Upper lobe of left lung (tissue), 6 donors: Measurements from ENCODE around the gene LLGL1. TPM values are rescaled to one million over a fixed set of nuclear protein-coding genes. Genes with fewer than 3 reads are reported as not detected.

Source experiments
- ATAC-seq, 2 donors: fragments of 200-7000 bp; cut with Tn5 transposase; one replicate each; pipeline ENCODE4 v1.9.1; 2022; ENCODE audit warnings: mild to moderate bottlenecking in 2 of 2, moderate library complexity in 2 of 2; ENCODE audit not compliant: low FRiP score in 2 of 2
- DNase-seq, 2 donors: peaks; one replicate each; pipeline ENCODE4 v3.0.0-alpha.2; 2019 to 2020
- H3K27ac ChIP-seq, 4 donors: fragments of 200-600 bp; sonication (generic); one replicate each; pipeline ENCODE4 v1.5.1; 2016 to 2019
- H3K27me3 ChIP-seq, 4 donors: fragments of 200-600 bp; sonication (generic); one replicate each; pipeline ENCODE4 v1.5.1; 2017 to 2019
- H3K36me3 ChIP-seq, 4 donors: fragments of 200-600 bp; sonication (generic); one replicate each; pipeline ENCODE4 v1.5.1; 2016 to 2019
- H3K4me1 ChIP-seq, 4 donors: fragments of 200-600 bp; sonication (generic); one replicate each; pipeline ENCODE4 v1.5.1; 2018 to 2019
- H3K4me3 ChIP-seq, 4 donors: fragments of 200-600 bp; sonication (generic); one replicate each; pipeline ENCODE4 v1.5.1; 2017 to 2019; ENCODE audit warnings: mild to moderate bottlenecking in 2 of 4, moderate library complexity in 1 of 4
- H3K9me3 ChIP-seq, 4 donors: fragments of 200-600 bp; sonication (generic); one replicate each; pipeline ENCODE4 v1.5.1; 2018 to 2019
- EP300 ChIP-seq, 4 donors: sonication (generic); formaldehyde crosslinking; IDR thresholded peaks; one replicate each; pipeline ENCODE4 v1.5.1; 2017; ENCODE audit warnings: antibody characterized with exemption in 4 of 4, control low read depth in 2 of 4
- POLR2A ChIP-seq, 4 donors: fragments of 450-650 bp; IDR thresholded peaks; one replicate each; pipeline ENCODE4 v1.5.1; 2016 to 2017; ENCODE audit warnings: antibody characterized with exemption in 4 of 4, mild to moderate bottlenecking in 2 of 4
- POLR2AphosphoS5 ChIP-seq, 2 donors: sonication (generic); formaldehyde crosslinking; IDR thresholded peaks; one replicate each; pipeline ENCODE4 v1.5.1; 2017; ENCODE audit warnings: antibody characterized with exemption in 2 of 2
- whole genome bisulfite sequencing, 2 donors: methylation state at CpG; one replicate each; pipeline ENCODE4 v1.1.5; 2017 to 2018; 5-methylcytosine and 5-hydroxymethylcytosine counted together
- total RNA-seq, 6 donors: library from RNA; depleted of rRNA in 4 of 6; stranded (reverse); fragments of >200 nt in 4 of 6; gene quantifications; one replicate each; pipeline versions ENCODE4 v1.1.0 to v1.2.1, GENCODE V29; 2016 to 2021
- TF ChIP-seq, protein P1 (sequence below), 6 experiments: fragments of 450-650 bp in 4 of 6; fragments of 200-600 bp in 2 of 6; sonication (generic) in 2 of 6; IDR thresholded peaks; one replicate each; pipeline ENCODE4 v1.5.1; 2016 to 2019; ENCODE audit warnings: antibody characterized with exemption in 6 of 6
- donor health status: DM: no; HTN: no; CAD: no; lungs with moderate emphysema.
- donor health status: DM: no; HTN: yes; CAD: no; lungs with severe emphysema.

The LLGL1 gene
- total RNA-seq, 6 donors from 2014 or later, result 9.8 to 16.4 (median 13.8) TPM

- DNase-seq, result no peak
- Histone ChIP-seq H3K36me3 (no peaks in the 10 kb centered on the region), H3K27me3 (no peaks in the 10 kb centered on the region), H3K9me3 (no peaks in the 10 kb centered on the region), H3K4me1 (peaks cover 0 to 10% (median 7%) of the 10 kb centered on the region in 4 donors), H3K4me3 (no peak overlapping the region), H3K27ac (no peak overlapping the region)
- ATAC-seq, result peak in 1 of 2 donors; percentile 47
- TF ChIP-seq, protein P1, sequence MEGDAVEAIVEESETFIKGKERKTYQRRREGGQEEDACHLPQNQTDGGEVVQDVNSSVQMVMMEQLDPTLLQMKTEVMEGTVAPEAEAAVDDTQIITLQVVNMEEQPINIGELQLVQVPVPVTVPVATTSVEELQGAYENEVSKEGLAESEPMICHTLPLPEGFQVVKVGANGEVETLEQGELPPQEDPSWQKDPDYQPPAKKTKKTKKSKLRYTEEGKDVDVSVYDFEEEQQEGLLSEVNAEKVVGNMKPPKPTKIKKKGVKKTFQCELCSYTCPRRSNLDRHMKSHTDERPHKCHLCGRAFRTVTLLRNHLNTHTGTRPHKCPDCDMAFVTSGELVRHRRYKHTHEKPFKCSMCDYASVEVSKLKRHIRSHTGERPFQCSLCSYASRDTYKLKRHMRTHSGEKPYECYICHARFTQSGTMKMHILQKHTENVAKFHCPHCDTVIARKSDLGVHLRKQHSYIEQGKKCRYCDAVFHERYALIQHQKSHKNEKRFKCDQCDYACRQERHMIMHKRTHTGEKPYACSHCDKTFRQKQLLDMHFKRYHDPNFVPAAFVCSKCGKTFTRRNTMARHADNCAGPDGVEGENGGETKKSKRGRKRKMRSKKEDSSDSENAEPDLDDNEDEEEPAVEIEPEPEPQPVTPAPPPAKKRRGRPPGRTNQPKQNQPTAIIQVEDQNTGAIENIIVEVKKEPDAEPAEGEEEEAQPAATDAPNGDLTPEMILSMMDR (IDR thresholded peaks at IDR 0.05), result no peak
- TF ChIP-seq POLR2A (IDR thresholded peaks at IDR 0.05), result no peak
- TF ChIP-seq EP300 (IDR thresholded peaks at IDR 0.05), result no peak
- no peak for TF ChIP-seq POLR2AphosphoS5 (IDR thresholded peaks at IDR 0.05)
- 27 to 33% methylated on average over 4 of the region's 4 CpGs for WGBS, 2 donors
Observed at GRCh38 chr17:18218756-18219415, 6.5 kb upstream of the LLGL1 start.

GRCh38 chr17:18224053-18224386, 1.4 kb upstream of the LLGL1 start:
- TF ChIP-seq POLR2AphosphoS5 (IDR thresholded peaks at IDR 0.05) (no peak), POLR2A (IDR thresholded peaks at IDR 0.05) (no peak), EP300 (IDR thresholded peaks at IDR 0.05) (no peak)
- TF ChIP-seq, protein P1 (IDR thresholded peaks at IDR 0.05), result no peak
- peaks cover 16 to 25% (median 19%) of the 10 kb centered on the region in 4 donors for H3K4me1 ChIP-seq
- WGBS, 2 donors, result 78 to 95% methylated on average over 1 to 3 of the region's 4 CpGs
- DNase-seq (no peak), ATAC-seq (no peak)
- H3K4me3 ChIP-seq, result no peak overlapping the region
- H3K36me3 ChIP-seq, result no peaks in the 10 kb centered on the region
- peak overlapping the region in 1 of 4 donors; percentile 3 for H3K27ac ChIP-seq
- no peaks in the 10 kb centered on the region for H3K9me3 ChIP-seq
- H3K27me3 ChIP-seq, result no peaks in the 10 kb centered on the region

DNA sequence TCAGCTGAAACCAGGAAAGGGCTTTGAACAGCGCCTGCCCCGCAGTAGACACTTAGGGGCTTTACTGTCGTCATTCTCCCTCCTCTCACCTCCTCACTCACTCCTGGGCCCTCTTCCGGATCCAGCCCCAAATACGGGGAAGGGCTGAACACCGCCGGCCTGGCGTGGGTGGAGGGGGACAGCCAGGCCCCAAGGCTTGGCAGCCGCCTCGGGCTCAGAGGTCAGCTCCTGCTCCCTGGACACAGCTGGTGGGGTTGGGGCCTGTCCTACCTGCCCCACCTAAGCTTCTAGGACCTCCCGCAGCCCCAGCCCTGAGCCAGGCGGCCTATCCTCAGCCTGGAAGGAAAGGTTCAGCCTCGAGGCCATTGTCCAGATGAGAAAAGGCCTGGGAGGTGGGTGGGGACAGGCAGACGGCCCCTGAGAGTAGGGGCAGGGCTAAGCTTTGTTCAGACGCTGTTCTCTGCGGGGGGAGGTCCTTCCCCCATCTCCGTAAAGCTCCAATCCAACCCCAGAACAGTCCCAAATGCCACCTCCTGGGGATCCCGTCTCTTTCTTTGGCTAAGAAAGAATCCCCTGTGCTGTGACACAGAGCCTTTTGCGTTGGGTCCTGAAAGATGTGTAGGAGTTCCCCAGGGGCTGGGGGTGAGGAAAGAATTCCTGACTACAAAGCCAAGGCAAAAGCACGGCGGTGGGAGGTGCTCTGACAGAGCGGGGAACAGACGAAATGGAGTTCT, 881 bp upstream of the LLGL1 start:
- Histone ChIP-seq H3K4me3 (peak overlapping the region in 3 of 4 donors; percentile 70 to 88 (median 70)), H3K4me1 (peaks cover 15 to 21% (median 16%) of the 10 kb centered on the region in 4 donors), H3K27ac (peak overlapping the region in 3 of 4 donors; percentile 3 to 71 (median 3)), H3K36me3 (no peaks in the 10 kb centered on the region), H3K9me3 (no peaks in the 10 kb centered on the region), H3K27me3 (no peaks in the 10 kb centered on the region)
- 42 to 56% methylated on average over 14 to 23 of the region's 23 CpGs for WGBS, 2 donors
- ATAC-seq (peak in 1 of 2 donors; percentile 67), DNase-seq (no peak)
- TF ChIP-seq, protein P1 (IDR thresholded peaks at IDR 0.05), result no peak
- TF ChIP-seq POLR2A (IDR thresholded peaks at IDR 0.05) (no peak), POLR2AphosphoS5 (IDR thresholded peaks at IDR 0.05) (no peak), EP300 (IDR thresholded peaks at IDR 0.05) (no peak)

DNA sequence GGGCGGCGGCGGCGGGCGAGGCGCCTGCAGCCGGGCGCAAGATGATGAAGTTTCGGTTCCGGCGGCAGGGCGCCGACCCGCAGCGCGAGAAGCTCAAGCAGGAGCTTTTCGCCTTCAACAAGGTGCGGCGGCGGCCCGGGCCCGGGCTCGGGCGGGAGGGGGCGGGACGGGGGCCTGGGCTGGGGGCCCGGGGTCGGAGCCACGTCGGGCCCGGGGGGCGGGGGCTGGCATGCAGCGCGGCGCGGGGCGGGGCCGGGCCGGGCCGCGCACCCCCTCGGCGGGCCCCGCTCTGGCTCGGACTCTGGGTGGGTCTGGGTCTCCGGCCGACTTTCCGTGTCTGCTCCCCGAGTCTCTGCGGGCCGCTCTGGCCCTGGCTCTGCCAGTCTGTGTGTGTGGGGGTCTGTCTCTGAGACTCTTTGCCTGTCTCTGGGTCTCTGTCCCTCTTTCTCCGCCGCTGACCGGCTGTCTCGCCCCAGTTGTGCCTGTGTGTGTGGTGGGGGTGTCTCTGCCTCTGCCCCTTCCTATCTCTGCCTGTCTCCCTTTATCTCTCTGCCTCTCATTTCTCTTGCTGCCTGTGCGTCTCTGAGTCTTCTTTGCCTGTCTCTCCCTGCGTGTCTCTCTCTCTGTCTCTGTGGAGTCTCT, 328 bp downstream of the LLGL1 start:
- Histone ChIP-seq H3K4me1 (peaks cover 15 to 21% (median 16%) of the 10 kb centered on the region in 4 donors), H3K4me3 (peak overlapping the region; percentile 49 to 88 (median 70)), H3K27ac (peak overlapping the region in 3 of 4 donors; percentile 36 to 75 (median 65)), H3K36me3 (no peaks in the 10 kb centered on the region), H3K27me3 (no peaks in the 10 kb centered on the region), H3K9me3 (no peaks in the 10 kb centered on the region)
- ATAC-seq (peak in 1 of 2 donors; percentile 34), DNase-seq (no peak)
- no peak for TF ChIP-seq POLR2AphosphoS5 (IDR thresholded peaks at IDR 0.05)
- TF ChIP-seq POLR2A (IDR thresholded peaks at IDR 0.05), result no peak
- TF ChIP-seq, protein P1 (IDR thresholded peaks at IDR 0.05), result no peak
- no peak for TF ChIP-seq EP300 (IDR thresholded peaks at IDR 0.05)
- WGBS, 2 donors, result 0% methylated on average over 6 to 14 of the region's 57 CpGs
